Liver (tissue), 3 donors: ENCODE measurements around the gene XK.

Experiments used
- FOXA1 ChIP-seq: IDR thresholded peaks from 2 replicates; pipeline ENCODE4 v1.6.1; 2016; ENCODE audit warnings: antibody characterized with exemption
- RAD21 ChIP-seq, 2 donors: IDR thresholded peaks; 2 replicates each; pipeline ENCODE4 v1.6.1; 2016; ENCODE audit warnings: antibody characterized with exemption in 2 of 2, mild to moderate bottlenecking in 2 of 2
- RXRA ChIP-seq, 2 donors: IDR thresholded peaks; 2 replicates each; pipeline ENCODE4 v1.6.1; 2017 to 2018; ENCODE audit warnings: antibody characterized with exemption in 2 of 2, mild to moderate bottlenecking in 1 of 2
- SP1 ChIP-seq: IDR thresholded peaks from 2 replicates; pipeline ENCODE4 v1.6.1; 2018; ENCODE audit warnings: antibody characterized with exemption, mild to moderate bottlenecking
- TAF1 ChIP-seq: conservative IDR thresholded peaks from 2 replicates; pipeline ENCODE4 v1.6.1; 2016; ENCODE audit warnings: antibody characterized with exemption, mild to moderate bottlenecking
- YY1 ChIP-seq: IDR thresholded peaks from 2 replicates; pipeline ENCODE4 v1.6.1; 2016; ENCODE audit warnings: antibody characterized with exemption, mild to moderate bottlenecking
- TF ChIP-seq, protein P1 (sequence below): fragments of 150-350 bp; IDR thresholded peaks from 2 replicates; pipeline ENCODE4 v1.5.1; 2017; ENCODE audit warnings: improper control_type of control experiment, low read depth, low read length; ENCODE audit not compliant: missing input control
- TF ChIP-seq, protein P2 (sequence below): IDR thresholded peaks from 2 replicates; pipeline ENCODE4 v1.6.1; 2016; ENCODE audit warnings: antibody characterized with exemption, mild to moderate bottlenecking
- TF ChIP-seq, protein P3 (sequence below): IDR thresholded peaks from 2 replicates; pipeline ENCODE4 v1.6.1; 2016; ENCODE audit warnings: antibody characterized with exemption
- TF ChIP-seq, protein P4 (sequence below): IDR thresholded peaks from 2 replicates; pipeline ENCODE4 v1.6.1; 2016; ENCODE audit warnings: antibody characterized with exemption
- TF ChIP-seq, protein P5 (sequence below): IDR thresholded peaks from 2 replicates; pipeline ENCODE4 v1.6.1; 2016; ENCODE audit warnings: antibody characterized with exemption
- donor health status: healthy.
- donor health status: healthy.

DNA sequence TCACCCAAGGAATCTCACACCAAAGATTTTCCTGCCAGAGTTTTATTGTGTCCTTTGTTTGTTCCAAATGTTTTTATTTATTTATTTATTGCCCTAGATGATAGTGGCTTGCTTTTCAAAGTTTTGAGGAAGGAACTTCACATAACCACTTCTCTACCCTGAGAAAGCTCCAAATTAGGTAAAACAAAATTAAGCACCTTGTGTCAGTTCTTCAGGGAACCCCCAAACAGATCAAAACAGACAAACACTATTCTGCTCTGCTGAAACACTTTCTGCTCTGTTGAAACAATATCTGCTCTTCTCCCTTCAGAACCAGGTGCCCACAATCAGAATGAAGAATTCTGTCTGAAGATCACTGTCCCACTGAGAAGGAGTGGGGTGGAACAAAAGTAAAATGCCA lies 77.8 kb downstream of the XK start:
- TF ChIP-seq, protein P1, sequence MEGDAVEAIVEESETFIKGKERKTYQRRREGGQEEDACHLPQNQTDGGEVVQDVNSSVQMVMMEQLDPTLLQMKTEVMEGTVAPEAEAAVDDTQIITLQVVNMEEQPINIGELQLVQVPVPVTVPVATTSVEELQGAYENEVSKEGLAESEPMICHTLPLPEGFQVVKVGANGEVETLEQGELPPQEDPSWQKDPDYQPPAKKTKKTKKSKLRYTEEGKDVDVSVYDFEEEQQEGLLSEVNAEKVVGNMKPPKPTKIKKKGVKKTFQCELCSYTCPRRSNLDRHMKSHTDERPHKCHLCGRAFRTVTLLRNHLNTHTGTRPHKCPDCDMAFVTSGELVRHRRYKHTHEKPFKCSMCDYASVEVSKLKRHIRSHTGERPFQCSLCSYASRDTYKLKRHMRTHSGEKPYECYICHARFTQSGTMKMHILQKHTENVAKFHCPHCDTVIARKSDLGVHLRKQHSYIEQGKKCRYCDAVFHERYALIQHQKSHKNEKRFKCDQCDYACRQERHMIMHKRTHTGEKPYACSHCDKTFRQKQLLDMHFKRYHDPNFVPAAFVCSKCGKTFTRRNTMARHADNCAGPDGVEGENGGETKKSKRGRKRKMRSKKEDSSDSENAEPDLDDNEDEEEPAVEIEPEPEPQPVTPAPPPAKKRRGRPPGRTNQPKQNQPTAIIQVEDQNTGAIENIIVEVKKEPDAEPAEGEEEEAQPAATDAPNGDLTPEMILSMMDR, result no peak
- TF ChIP-seq TAF1, result no peak
- TF ChIP-seq, protein P2, sequence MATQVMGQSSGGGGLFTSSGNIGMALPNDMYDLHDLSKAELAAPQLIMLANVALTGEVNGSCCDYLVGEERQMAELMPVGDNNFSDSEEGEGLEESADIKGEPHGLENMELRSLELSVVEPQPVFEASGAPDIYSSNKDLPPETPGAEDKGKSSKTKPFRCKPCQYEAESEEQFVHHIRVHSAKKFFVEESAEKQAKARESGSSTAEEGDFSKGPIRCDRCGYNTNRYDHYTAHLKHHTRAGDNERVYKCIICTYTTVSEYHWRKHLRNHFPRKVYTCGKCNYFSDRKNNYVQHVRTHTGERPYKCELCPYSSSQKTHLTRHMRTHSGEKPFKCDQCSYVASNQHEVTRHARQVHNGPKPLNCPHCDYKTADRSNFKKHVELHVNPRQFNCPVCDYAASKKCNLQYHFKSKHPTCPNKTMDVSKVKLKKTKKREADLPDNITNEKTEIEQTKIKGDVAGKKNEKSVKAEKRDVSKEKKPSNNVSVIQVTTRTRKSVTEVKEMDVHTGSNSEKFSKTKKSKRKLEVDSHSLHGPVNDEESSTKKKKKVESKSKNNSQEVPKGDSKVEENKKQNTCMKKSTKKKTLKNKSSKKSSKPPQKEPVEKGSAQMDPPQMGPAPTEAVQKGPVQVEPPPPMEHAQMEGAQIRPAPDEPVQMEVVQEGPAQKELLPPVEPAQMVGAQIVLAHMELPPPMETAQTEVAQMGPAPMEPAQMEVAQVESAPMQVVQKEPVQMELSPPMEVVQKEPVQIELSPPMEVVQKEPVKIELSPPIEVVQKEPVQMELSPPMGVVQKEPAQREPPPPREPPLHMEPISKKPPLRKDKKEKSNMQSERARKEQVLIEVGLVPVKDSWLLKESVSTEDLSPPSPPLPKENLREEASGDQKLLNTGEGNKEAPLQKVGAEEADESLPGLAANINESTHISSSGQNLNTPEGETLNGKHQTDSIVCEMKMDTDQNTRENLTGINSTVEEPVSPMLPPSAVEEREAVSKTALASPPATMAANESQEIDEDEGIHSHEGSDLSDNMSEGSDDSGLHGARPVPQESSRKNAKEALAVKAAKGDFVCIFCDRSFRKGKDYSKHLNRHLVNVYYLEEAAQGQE, result no peak
- TF ChIP-seq FOXA1, result no peak
- no peak for TF ChIP-seq SP1
- TF ChIP-seq, protein P3, sequence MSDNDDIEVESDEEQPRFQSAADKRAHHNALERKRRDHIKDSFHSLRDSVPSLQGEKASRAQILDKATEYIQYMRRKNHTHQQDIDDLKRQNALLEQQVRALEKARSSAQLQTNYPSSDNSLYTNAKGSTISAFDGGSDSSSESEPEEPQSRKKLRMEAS, result no peak
- no peak for TF ChIP-seq RAD21 (IDR thresholded peaks at IDR 0.05)
- TF ChIP-seq, protein P4, sequence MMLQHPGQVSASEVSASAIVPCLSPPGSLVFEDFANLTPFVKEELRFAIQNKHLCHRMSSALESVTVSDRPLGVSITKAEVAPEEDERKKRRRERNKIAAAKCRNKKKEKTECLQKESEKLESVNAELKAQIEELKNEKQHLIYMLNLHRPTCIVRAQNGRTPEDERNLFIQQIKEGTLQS, result no peak
- TF ChIP-seq RXRA (IDR thresholded peaks at IDR 0.05), result no peak
- TF ChIP-seq YY1, result no peak
- TF ChIP-seq, protein P5, sequence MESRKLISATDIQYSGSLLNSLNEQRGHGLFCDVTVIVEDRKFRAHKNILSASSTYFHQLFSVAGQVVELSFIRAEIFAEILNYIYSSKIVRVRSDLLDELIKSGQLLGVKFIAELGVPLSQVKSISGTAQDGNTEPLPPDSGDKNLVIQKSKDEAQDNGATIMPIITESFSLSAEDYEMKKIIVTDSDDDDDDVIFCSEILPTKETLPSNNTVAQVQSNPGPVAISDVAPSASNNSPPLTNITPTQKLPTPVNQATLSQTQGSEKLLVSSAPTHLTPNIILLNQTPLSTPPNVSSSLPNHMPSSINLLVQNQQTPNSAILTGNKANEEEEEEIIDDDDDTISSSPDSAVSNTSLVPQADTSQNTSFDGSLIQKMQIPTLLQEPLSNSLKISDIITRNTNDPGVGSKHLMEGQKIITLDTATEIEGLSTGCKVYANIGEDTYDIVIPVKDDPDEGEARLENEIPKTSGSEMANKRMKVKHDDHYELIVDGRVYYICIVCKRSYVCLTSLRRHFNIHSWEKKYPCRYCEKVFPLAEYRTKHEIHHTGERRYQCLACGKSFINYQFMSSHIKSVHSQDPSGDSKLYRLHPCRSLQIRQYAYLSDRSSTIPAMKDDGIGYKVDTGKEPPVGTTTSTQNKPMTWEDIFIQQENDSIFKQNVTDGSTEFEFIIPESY, result no peak
